Measurements from ENCODE around the gene ETS2.

GRCh38 chr21:38798081-38798480, 7.6 kb upstream of the ETS2 start:
- TF ChIP-seq EZH2 (IDR thresholded peaks at IDR 0.05; ENCODE audit: insufficient read depth, low read length) (no peak), CTCF (IDR thresholded peaks at IDR 0.05; ENCODE audit: insufficient read depth, low read depth, low read length) (no peak)

All from astrocyte (in vitro differentiated cells and primary cell).